HG02623 (cell line): ENCODE results near the gene IER2.
"Not testable (repeated sequence)": the region's sequence is repeated elsewhere in the genome, so short reads cannot be mapped to it uniquely, and the experiment has no call there.

Experiments used
- ATAC-seq: cut with Tn5 transposase; IDR thresholded peaks from one replicate; pipeline ENCODE4 v1.9.1; 2021; ENCODE audit warnings: moderate library complexity; ENCODE audit not compliant: unreplicated experiment

Gene IER2

DNA sequence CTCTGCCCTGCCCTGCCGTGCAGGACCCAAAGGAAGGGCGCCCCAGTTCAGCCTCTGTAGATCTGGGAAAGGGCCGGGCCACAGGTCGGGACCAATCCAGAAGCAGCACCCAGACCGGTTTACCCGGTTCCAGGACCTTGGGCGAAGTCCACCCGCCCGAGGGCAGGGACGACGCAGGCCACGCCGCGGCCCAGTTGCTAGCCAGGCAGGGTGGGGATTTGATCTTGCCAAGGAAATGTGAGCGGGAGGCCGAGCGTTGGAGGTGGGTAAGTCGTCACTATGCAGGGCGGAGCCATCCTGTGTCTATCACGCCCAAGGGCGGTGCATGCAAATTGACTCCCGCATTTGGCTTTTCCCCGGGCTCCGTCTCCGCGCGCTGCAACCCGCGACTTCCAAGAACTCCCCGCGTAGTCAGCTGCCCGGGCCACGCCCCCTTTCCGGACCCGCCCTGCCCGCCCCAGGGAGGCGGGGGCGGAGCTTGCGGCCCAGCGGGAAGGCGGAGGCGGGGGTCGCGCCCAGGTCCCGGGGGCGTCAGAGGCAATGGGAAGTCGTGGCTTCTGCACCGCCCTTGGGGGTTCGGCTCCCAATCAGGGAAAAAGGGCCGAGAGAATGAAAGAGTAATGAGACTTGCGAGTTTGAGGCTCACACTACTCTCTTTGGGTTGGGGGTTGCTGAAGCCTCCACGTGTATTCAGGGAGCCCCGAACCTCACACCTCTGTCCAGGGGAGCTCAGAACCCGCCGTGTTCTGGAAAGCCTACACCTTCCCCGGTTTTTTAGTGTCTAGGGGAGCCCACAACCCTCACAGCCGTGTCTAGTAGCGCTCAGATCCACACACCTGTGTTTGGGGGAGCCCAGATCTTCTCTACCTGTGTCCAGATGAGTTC lies 12.8 kb downstream of the IER2 start:
- no peak for ATAC-seq

DNA sequence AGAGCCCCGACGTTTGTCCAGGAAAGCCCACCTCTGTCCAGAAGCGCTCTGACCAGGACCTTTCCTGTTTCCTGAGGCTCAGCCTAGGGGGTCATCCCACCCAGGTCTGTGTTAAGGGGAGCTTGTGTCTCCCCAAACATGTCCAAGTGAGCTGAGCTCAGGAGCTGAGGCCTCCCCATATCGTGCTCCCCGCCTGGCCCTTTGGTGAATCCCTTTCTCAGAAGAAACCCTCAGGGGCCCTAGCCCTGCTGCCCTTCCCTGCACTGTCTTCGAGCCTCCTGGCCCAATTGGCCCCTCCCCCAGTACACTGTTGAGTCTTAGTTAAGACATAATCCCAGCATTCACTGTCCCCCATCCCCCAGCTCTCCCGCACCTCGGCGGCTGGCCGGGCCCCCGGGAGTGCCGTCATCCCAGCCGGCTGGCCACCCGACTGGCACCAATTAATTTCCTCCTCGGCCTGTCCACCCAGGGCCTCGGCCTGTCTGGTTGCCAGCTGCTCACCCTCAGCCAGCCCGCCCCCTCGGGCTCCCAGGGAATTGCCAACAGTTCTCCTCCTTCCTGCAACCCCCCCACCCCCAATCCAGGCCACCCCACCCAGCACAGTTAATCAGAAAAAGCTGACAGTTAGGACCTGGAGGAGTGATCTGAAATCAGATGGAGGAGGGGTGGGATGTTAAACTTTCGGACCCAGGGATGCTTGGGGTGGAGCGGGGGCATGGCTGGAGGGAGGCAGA lies 13.6 kb downstream of the IER2 start:
- ATAC-seq: no peak

DNA sequence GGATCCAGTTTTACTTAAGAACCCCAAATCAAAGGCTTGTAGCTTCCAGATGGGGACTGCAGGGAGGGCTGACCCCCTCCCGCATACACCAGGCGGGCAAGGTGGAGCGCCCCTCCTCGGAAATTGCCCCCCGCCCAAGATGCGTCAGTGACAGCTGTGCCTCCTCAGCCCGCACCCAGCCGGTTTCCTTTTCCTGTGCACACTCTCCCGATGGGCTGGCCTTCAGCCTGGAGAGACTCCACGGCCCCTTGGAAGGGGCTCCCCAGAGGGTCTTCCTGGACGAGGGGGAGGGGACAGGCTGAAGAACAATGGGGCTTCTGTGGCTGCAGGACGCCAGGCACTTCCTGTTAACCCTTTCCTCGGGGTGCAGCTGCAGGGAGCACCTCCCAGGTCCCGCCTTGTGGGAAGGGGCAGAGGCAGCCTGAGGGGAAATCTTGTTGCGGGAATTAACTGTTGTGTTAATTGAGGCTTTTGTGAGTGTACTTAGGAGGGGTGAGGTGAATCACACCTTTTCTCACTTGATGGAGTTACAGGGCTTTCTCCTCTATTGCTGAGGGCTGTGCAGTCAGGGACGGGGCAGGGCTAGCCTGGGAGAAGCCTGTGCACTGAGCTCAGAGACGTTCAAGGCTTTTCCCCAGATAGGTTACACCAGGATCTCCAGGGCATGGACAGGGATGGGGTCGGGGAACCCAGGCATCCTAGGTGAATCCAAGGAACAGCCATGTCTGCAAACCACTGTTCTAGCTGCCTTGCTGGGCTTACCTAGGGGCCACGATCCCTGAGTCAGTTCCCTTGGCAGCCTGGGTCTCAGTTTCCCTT lies 14.3 kb downstream of the IER2 start:
- ATAC-seq: no peak

- no peak for ATAC-seq
Observed at GRCh38 chr19:13165162-13165997, 15.2 kb downstream of the IER2 start.

DNA sequence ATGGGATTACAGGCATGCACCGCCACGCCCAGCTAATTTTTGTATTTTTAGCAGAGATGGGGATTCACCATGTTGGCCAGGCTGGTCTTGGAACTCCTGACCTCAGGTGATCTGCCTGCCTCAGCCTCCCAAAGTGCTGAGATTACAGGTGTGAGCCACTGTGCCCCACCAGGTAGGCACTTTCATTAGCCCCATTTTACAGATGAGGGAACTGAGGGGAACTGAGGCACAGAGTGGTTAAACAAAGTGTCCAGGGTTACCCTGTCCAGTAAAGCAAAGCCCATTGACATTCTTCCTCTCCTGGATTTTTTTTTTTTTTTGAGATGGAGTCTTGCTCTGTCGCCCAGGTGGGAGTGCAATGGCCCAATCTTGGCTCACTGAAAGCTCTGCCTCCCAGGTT lies 15.9 kb downstream of the IER2 start:
- not testable (repeated sequence) for ATAC-seq

- no peak for ATAC-seq
Observed at GRCh38 chr19:13169769-13170168, 19.6 kb downstream of the IER2 start.

DNA sequence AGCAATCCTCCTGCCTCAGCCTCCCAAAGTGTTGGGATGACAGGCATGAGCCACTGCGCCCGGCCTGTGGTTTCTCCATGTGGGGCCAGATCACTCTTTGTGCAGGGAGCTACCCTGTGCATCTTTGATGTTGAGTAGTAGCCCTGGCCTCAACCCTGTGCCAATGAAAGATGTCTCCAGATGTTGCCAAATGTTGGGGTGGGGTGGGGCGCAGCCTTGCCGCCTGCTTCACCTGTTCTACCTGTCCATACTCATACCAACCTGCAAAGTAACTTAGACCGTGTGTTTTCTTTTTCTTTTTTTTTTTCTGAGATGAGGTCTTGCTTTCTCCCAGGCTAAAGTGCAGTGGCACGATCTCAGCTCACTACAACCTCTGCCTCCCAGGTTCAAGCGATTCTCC lies 20.9 kb downstream of the IER2 start:
- ATAC-seq: no peak

DNA sequence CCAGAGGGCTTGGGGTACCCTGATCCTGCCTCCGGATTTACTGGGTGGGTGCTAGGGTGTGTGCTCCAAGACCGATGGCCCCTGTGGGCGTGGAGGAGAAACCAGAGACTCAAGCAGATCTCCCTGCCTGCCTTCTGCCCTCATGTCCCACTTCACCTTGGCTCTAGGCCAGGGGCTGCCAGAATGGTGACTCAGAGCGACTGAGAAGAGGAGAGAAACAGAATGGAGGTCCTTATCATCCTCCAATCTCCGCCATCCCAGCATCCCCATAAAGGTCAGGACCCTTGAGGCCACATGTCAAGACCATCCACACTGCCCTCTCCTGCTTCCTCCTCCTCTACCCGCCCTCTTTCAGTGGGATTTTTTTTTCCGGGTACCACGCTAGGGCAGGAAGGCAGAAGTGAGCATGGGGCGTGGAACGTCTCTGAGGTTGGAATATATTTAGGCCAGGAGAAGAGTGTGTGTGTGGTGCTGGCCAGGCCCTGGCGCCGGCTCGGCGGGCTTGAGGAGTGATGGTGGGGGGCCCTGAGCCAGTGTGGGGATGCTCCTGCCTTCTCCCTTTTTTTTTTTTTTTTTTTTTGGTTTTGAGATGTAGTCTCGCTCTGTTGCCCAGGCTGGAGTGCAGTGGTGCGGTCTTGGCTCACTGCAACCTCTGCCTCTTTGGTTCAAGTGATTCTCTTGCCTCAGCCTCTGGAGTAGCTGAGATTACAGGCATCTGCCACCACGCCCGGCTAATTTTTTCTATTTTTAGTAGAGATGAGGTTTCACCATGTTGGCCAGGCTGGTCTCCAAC lies 22.3 kb downstream of the IER2 start:
- no peak for ATAC-seq

GRCh38 chr19:13173139-13173737 lies 23.0 kb downstream of the IER2 start:
- no peak for ATAC-seq

DNA sequence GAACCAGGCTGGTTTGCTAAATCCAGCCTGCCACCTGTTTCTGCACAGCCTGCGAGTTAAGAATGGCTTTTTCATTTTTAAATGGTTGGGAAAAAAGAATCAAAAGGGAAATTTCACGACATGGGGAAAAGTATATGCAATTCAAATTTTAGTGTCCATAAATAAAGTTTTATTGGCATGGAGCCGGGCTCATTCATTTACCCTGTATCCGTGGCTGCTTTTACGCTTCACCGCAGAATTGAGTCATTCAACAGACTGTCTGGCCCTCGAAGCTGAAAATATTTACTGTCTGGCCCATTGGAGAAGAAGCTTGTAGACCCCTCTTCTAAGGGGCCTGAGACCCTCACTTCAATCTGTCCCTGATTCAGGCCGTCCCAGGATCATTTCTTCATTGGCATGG lies 26.1 kb downstream of the IER2 start:
- no peak for ATAC-seq

DNA sequence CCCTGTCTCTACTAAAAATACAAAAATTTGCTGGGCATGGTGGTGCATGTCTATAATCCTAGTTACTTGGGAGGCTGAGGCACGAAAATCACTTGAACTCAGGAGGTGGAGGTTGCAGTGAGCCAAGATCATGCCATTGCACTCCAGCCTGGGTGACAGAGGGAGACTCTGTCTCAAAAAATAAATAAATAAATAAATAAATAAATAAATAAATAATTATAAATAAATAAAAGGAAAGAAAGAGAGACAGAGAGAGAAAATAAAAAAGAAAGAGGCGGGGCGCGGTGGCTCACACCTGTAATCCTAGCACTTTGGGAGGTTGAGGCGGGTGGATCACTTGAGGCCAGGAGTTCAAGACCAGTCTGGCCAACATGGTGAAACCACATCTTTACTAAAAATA lies 27.4 kb downstream of the IER2 start:
- not testable (repeated sequence) for ATAC-seq

DNA sequence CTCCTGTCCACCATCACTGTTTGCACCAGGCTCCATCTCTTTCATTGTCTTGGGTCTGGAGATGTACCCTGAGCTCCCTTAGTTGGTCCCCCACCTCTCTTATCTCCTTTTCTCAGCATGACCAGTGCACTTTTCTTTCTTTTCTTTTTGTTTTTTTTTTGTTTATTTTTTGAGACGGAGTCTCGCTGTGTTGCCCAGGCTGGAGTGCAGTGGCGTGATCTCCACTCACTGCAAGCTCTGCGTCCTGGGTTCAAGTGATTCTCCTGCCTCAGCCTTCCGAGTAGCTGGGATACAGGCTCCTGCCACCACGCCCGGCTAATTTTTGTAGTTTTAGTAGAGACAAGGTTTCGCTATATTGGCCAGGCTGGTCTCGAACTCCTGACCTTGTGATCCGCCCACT lies 28.1 kb downstream of the IER2 start:
- ATAC-seq: not testable (repeated sequence)

GRCh38 chr19:13181747-13182388 lies 31.7 kb downstream of the IER2 start:
- ATAC-seq: no peak

DNA sequence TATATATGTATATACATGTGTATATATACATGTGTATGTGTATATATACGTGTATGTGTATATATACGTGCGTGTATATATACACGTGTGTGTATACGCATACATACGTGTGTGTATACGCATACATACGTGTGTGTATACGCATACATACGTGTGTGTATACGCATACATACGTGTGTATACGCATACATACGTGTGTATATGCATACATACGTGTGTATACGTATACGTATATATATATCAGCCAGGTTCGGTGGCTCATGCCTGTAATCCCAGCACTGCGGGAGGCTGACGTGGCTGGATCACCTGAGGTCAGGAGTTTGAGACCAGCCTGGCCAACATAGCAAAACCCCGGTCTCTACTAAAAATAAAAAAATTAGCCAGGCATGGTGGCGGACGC lies 34.7 kb downstream of the IER2 start:
- not testable (repeated sequence) for ATAC-seq

GRCh38 chr19:13185763-13186657 lies 35.8 kb downstream of the IER2 start:
- ATAC-seq: not testable (repeated sequence)

- ATAC-seq: not testable (repeated sequence)
Observed at GRCh38 chr19:13186688-13187087, 36.5 kb downstream of the IER2 start.

DNA sequence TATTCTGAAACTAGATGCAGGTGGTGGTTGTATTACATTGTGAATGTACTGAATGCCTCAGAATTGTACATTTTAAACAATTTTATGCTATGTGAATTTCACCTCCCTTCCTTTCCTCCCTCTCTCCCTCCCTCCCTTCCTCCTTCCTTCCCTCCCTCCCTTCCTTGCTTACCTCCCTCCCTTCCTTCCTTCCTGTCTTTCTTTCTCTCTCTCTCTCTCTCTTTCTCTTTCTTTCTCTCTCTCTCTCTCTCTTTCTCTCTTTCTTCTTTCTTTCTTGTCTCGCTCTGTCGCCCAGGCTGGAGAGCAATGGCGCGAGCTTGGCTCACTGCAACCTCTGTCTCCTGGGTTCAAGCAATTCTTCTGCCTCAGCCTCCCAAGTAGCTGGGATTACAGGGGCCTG lies 37.2 kb downstream of the IER2 start:
- no peak for ATAC-seq

- no peak for ATAC-seq
Observed at GRCh38 chr19:13189600-13189999, 39.4 kb downstream of the IER2 start.
